ENCODE results near the gene RHO. TPM values are rescaled to one million over a fixed set of nuclear protein-coding genes. Genes with fewer than 3 reads are reported as not detected.
"Not testable (repeated sequence)": the region's sequence is repeated elsewhere in the genome, so short reads cannot be mapped to it uniquely, and the experiment has no call there.

The RHO gene
- total RNA-seq, 1 donor from 2014 or later, result not detected

DNA sequence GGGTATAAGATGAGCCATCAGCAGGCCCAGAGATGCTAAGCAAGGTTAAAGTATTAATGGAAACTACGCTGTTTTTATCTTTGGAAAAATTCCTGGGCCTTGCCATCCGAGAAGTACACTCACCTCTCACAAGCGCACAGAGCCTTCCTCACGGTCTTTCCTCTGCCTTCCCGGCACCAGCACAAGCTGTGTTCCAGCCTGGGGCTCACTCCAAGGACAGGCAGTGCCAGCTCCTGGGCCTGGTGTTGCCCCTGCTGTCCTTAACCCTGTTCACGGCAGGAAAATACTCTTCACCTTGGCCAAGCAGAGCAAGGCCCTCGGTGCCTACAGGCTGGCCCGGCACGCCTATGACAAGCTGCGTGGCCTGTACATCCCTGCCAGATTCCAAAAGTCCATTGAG lies 14.3 kb upstream of the RHO start:
- Histone ChIP-seq H3K4me1 (peaks cover 18% of the 10 kb centered on the region), H3K27me3 (ENCODE audit: low read depth) (no peaks in the 10 kb centered on the region), H3K36me3 (peaks cover 33% of the 10 kb centered on the region), H3K4me3 (no peak overlapping the region), H3K27ac (replicated peaks) (peak overlapping the region; percentile 62), H3K9me3 (replicated peaks) (no peaks in the 10 kb centered on the region)
- TF ChIP-seq, protein P1, sequence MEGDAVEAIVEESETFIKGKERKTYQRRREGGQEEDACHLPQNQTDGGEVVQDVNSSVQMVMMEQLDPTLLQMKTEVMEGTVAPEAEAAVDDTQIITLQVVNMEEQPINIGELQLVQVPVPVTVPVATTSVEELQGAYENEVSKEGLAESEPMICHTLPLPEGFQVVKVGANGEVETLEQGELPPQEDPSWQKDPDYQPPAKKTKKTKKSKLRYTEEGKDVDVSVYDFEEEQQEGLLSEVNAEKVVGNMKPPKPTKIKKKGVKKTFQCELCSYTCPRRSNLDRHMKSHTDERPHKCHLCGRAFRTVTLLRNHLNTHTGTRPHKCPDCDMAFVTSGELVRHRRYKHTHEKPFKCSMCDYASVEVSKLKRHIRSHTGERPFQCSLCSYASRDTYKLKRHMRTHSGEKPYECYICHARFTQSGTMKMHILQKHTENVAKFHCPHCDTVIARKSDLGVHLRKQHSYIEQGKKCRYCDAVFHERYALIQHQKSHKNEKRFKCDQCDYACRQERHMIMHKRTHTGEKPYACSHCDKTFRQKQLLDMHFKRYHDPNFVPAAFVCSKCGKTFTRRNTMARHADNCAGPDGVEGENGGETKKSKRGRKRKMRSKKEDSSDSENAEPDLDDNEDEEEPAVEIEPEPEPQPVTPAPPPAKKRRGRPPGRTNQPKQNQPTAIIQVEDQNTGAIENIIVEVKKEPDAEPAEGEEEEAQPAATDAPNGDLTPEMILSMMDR (IDR thresholded peaks at IDR 0.05; ENCODE audit: borderline replicate concordance), result no peak
- DNase-seq, result no peak
- intact Hi-C loops (cut with micrococcal nuclease), result no loop called here

DNA sequence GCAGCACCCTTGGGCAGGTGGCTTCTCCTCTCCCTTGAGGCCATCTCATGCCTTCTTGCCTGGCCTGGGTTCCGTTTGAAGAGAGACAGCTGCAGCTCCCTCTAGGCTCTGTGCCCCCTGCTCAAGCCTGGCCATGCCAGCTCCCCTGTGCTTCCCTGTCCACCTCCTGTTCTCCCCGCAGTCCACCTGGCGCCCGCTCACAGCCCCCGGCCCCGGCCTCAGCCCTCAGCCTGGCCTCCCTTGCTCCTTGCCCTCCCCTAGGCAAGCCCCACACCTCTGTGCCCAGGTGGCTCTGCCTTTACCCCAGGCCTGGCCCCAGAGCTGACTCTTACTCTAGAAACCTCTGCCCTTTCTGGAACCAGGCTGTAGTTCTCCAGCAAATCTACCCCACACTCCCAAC lies 13.9 kb upstream of the RHO start:
- H3K36me3 ChIP-seq, result peaks cover 32% of the 10 kb centered on the region
- peak overlapping the region; percentile 62 for H3K27ac ChIP-seq (replicated peaks)
- H3K27me3 ChIP-seq (ENCODE audit: low read depth), result no peaks in the 10 kb centered on the region
- no peaks in the 10 kb centered on the region for H3K9me3 ChIP-seq (replicated peaks)
- intact Hi-C loops (cut with micrococcal nuclease), result no loop called here
- no peak for DNase-seq
- TF ChIP-seq, protein P1 (IDR thresholded peaks at IDR 0.05; ENCODE audit: borderline replicate concordance), result no peak
- H3K4me3 ChIP-seq, result no peak overlapping the region
- peaks cover 18% of the 10 kb centered on the region for H3K4me1 ChIP-seq

DNA sequence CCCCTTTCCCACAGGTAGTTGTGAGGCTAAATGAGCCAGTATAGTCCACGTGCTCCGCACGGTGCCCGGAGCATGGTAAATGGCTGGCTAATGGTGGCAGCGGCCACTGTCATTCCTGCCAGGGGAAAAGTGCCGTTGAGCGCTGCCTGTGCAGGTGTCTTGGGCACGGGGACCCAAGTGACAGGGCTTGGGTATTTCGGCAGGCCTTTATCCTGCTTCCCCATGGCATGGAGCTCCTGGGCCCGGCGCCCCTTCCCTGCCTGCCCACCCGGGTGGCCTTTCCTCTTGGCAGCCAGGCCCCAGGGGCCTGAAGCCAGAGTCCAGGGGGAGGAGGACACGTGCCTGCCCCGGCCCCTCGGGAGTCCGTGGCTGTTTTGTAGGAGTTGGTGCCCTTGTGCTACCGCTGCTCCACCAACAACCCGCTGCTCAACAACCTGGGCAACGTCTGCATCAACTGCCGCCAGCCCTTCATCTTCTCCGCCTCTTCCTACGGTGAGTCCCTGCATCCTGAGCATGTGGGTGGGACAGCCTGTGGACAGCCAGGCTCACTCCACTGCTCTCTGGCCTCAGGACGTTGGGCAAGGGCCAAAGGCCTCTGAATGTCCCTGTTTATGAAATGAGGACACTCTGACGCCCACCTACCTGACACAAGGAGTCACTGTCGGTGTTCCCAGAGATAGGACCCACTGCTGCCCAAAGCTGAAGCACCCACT lies 13.2 kb upstream of the RHO start:
- H3K9me3 ChIP-seq (replicated peaks); H3K27ac ChIP-seq (replicated peaks); DNase-seq; H3K27me3 ChIP-seq (ENCODE audit: low read depth); H3K4me3 ChIP-seq; intact Hi-C loops (cut with micrococcal nuclease): not testable (repeated sequence)
- peaks cover 18% of the 10 kb centered on the region for H3K4me1 ChIP-seq
- H3K36me3 ChIP-seq, result peaks cover 32% of the 10 kb centered on the region

DNA sequence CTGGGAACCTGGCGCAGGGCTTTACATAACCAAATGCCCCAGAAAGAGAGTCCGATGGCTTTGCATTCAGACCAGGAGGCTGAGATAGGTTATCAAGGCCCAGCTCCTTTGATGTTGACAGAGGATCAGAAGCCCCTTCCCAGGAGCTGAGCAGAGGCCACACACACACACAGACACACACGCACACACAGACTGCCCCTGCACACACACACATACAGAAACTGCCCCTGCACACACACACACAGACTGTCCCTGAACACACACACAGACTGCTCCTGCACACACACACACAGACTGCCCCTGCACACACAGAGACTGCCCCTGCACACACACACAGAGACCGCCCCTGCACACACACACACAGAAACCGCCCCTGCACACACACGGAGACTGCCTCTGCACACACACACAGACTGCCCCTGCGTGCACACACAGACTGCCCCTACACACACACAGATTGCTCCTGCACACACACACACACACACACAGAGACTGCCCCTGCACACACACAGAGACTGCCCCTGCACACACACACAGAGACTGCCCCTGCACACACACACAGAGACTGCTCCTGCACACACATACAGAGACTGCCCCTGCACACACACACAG lies 12.5 kb upstream of the RHO start:
- intact Hi-C loops (cut with micrococcal nuclease); DNase-seq: not testable (repeated sequence)
- H3K4me1 ChIP-seq, result peaks cover 11% of the 10 kb centered on the region

DNA sequence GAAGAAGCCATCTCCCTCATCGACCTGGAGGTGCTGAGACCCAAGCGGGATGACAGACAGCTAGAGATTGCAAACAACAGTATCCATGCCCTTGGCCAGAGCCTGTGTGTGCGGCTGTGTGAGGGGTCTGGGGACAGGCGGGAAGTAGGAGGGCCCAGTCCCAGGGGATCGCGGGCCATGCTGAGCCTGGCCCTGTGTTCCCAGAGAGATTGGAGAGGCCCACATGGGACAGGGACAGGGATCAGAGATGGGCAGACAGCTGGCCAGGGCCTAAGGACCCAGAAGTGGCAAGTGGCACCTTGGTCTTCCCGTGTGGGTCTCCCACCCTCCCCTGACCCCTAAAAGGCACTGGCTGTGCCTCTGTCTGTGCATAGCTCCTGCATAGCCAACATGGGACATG lies 10.9 kb upstream of the RHO start:
- intact Hi-C loops (cut with micrococcal nuclease), result no loop called here
- Histone ChIP-seq H3K4me3 (no peak overlapping the region), H3K27me3 (ENCODE audit: low read depth) (no peaks in the 10 kb centered on the region), H3K4me1 (peaks cover 5% of the 10 kb centered on the region), H3K27ac (replicated peaks) (no peak overlapping the region), H3K36me3 (peaks cover 30% of the 10 kb centered on the region), H3K9me3 (replicated peaks) (no peaks in the 10 kb centered on the region)
- TF ChIP-seq, protein P1 (IDR thresholded peaks at IDR 0.05; ENCODE audit: borderline replicate concordance), result no peak
- DNase-seq, result no peak

More for the DNA sequence above, 12.5 kb upstream of the RHO start:
- not testable (repeated sequence) for H3K27ac ChIP-seq (replicated peaks); H3K4me3 ChIP-seq; H3K27me3 ChIP-seq (ENCODE audit: low read depth); H3K9me3 ChIP-seq (replicated peaks)
- H3K36me3 ChIP-seq, result peaks cover 32% of the 10 kb centered on the region

DNA sequence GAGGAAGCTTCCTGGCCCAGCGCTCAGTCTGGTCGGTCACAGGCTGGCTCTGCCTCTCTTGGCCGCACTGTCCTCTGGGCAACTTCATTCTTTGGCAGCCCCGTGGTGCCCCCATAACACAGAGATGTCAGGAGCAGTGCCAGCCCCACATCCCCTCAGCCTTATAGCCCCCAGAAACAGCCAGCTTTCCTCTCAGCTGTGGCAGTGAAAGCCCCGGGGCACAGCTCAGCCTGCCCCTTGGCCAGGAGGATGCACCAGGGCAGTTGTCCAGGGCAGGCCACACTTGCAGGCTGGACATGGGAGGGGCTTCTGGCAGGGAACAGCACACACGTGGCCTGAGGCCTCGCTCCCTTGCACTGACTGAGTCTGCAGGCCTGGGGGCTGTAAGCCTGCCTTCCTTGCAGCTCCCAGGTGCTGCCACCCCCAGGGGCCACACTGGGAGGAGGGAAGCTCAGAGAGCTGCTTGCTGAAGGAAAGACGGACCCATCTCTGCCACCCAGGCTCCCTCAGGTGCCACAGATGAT lies 10.3 kb upstream of the RHO start:
- no peak for DNase-seq
- Histone ChIP-seq H3K27me3 (ENCODE audit: low read depth) (no peaks in the 10 kb centered on the region), H3K27ac (replicated peaks) (no peak overlapping the region), H3K36me3 (peaks cover 24% of the 10 kb centered on the region), H3K4me3 (no peak overlapping the region), H3K4me1 (peaks cover 5% of the 10 kb centered on the region), H3K9me3 (replicated peaks) (no peaks in the 10 kb centered on the region)
- TF ChIP-seq, protein P1 (IDR thresholded peaks at IDR 0.05; ENCODE audit: borderline replicate concordance), result no peak
- intact Hi-C loops (cut with micrococcal nuclease), result no loop called here
